ENCODE results near the gene SLC9A9.

SLC9A9 gene

GRCh38 chr3:143619231-143619630, 229.0 kb downstream of the SLC9A9 start:
- TF ChIP-seq, protein P1, sequence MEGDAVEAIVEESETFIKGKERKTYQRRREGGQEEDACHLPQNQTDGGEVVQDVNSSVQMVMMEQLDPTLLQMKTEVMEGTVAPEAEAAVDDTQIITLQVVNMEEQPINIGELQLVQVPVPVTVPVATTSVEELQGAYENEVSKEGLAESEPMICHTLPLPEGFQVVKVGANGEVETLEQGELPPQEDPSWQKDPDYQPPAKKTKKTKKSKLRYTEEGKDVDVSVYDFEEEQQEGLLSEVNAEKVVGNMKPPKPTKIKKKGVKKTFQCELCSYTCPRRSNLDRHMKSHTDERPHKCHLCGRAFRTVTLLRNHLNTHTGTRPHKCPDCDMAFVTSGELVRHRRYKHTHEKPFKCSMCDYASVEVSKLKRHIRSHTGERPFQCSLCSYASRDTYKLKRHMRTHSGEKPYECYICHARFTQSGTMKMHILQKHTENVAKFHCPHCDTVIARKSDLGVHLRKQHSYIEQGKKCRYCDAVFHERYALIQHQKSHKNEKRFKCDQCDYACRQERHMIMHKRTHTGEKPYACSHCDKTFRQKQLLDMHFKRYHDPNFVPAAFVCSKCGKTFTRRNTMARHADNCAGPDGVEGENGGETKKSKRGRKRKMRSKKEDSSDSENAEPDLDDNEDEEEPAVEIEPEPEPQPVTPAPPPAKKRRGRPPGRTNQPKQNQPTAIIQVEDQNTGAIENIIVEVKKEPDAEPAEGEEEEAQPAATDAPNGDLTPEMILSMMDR (conservative IDR thresholded peaks at IDR 0.05; ENCODE audit: low read depth, low read length): no peak
- DNase-seq (ENCODE audit: low read depth): no peak
- no peak overlapping the region for H3K4me3 ChIP-seq (ENCODE audit: low read depth, low read length)

- H3K4me3 ChIP-seq (ENCODE audit: low read depth, low read length): no peak overlapping the region
- TF ChIP-seq, protein P1 (conservative IDR thresholded peaks at IDR 0.05; ENCODE audit: low read depth, low read length): no peak
- no peak for DNase-seq (ENCODE audit: low read depth)
Observed at GRCh38 chr3:143617050-143617449, 231.2 kb downstream of the SLC9A9 start.

DNA sequence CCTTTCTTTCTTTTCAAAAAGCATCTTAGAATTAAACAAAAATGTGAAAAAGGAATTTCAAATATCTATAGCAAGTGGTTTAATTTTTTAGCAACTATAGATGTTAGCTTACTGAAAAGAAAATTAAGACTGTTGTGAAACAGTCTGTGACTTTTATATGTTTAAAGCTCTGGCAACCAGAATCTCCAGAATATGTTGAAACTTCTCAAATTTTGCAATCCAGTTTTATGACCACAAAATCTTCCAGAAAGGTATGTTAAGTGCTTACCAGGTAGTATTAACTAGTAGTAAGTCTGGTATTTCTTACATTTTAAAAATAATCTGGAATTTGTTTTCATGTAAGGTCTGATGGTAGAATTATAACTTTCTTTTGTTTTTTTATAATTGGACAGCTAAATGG, 235.0 kb downstream of the SLC9A9 start:
- peak; percentile 70 for DNase-seq (ENCODE audit: low read depth)
- TF ChIP-seq, protein P1 (conservative IDR thresholded peaks at IDR 0.05; ENCODE audit: low read depth, low read length): no peak
- H3K4me3 ChIP-seq (ENCODE audit: low read depth, low read length): no peak overlapping the region

DNA sequence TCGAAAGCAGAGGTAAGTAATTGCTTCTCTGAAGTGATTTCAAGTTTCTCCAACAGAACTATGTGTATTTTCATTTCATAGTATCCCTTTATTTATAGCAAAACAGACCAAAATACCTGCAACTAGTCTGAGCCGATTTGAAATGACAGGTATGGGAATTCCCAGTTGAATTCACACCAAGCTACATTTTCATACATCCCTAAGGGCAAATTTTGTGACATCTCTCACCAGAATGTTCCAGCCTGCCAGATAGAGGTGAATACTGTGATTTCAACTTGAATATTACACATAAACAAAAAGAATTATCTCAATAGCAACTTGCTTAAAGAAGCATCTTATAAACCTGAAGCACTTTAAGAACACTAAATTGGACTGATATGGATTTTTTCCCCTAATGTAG, 235.7 kb downstream of the SLC9A9 start:
- H3K4me3 ChIP-seq (ENCODE audit: low read depth, low read length): no peak overlapping the region
- TF ChIP-seq, protein P1 (conservative IDR thresholded peaks at IDR 0.05; ENCODE audit: low read depth, low read length): no peak
- DNase-seq (ENCODE audit: low read depth): peak; percentile 18

DNA sequence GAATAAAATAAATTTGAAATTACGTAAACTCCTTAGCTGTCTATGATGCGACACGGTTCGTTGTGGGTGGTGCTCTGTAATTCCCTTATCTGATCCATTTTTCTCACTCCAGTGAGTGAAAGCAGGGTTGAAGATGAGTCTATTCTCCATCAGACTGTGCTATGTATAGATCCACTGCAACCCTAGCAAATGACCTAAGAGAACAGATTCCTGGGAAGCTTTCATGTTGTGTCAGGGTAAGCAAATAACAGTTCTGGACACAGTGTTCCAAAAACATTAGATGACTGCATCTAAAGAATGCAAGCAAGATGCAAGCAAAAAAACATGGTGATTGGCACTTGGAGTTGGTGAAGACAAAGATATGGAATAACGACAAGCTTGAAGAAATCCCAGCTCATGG, 239.3 kb downstream of the SLC9A9 start:
- TF ChIP-seq, protein P1 (conservative IDR thresholded peaks at IDR 0.05; ENCODE audit: low read depth, low read length): no peak
- no peak overlapping the region for H3K4me3 ChIP-seq (ENCODE audit: low read depth, low read length)
- DNase-seq (ENCODE audit: low read depth): peak; percentile 99

DNA sequence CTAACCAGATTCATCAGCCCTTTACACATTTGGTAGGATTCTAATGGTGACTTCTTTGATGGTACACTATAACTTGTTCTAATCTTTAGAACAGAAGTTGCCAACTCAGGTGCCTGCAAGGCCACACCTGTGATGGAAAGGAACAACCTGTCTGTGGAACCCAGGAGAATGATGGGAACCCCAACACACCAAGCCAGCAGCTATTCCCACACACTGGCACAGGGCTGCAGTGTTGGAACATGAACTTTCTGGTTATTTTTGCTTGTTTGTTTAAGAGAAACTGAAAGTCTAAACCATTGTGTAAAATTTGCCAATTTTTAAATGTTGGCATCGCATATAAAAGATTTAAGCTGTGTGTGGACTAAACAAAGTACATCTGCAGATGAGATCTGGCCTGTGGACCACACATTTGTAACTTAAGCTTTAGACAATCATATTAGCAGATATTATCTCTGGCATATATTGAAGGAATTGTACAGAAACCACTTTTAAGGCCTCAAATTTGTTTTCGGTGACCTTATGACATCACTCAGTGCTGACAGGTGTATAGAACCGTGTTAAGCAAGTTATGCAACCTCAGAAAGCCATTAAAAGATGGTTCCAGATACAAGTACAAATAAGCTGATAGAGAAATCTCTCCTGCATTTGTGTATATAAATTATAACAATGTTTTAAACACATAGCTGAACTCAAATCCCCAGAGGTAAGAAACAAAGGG, 242.9 kb downstream of the SLC9A9 start:
- H3K4me3 ChIP-seq (ENCODE audit: low read depth, low read length): no peak overlapping the region
- TF ChIP-seq, protein P1 (conservative IDR thresholded peaks at IDR 0.05; ENCODE audit: low read depth, low read length): no peak
- peak; percentile 18 for DNase-seq (ENCODE audit: low read depth)
